ENCODE measurements around the gene PSMB2. TPM values are rescaled to one million over a fixed set of nuclear protein-coding genes. Genes with fewer than 3 reads are reported as not detected.

The PSMB2 gene
- total RNA-seq, 1 donor from 2014 or later = 39.3 TPM

GRCh38 chr1:35565742-35566133, 75.6 kb downstream of the PSMB2 start:
- H3K27me3 ChIP-seq = no peaks in the 10 kb centered on the region
- H3K36me3 ChIP-seq = peaks cover 0 to 10% of the 10 kb centered on the region in 2 donors
- no peak overlapping the region for H3K4me3 ChIP-seq
- intact Hi-C loops (cut with DNase I) = loop anchor here (5.0 to 10.0 kb wide), 2 partner anchors 162 to 361 kb away; no protein-coding TSS in a partner anchor
- DNase-seq (ENCODE audit: extremely low spot score in 2 of 2) = no peak
- no peaks in the 10 kb centered on the region for H3K9me3 ChIP-seq
- TF ChIP-seq POLR2AphosphoS5 (IDR thresholded peaks at IDR 0.05; ENCODE audit: insufficient read depth in 1 of 2, low read depth in 1 of 2) = no peak
- no peak for TF ChIP-seq POLR2A (IDR thresholded peaks at IDR 0.05)
- TF ChIP-seq, protein P1, sequence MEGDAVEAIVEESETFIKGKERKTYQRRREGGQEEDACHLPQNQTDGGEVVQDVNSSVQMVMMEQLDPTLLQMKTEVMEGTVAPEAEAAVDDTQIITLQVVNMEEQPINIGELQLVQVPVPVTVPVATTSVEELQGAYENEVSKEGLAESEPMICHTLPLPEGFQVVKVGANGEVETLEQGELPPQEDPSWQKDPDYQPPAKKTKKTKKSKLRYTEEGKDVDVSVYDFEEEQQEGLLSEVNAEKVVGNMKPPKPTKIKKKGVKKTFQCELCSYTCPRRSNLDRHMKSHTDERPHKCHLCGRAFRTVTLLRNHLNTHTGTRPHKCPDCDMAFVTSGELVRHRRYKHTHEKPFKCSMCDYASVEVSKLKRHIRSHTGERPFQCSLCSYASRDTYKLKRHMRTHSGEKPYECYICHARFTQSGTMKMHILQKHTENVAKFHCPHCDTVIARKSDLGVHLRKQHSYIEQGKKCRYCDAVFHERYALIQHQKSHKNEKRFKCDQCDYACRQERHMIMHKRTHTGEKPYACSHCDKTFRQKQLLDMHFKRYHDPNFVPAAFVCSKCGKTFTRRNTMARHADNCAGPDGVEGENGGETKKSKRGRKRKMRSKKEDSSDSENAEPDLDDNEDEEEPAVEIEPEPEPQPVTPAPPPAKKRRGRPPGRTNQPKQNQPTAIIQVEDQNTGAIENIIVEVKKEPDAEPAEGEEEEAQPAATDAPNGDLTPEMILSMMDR (IDR thresholded peaks at IDR 0.05) = no peak
- no peak overlapping the region for H3K27ac ChIP-seq
- peaks cover 13% of the 10 kb centered on the region for H3K4me1 ChIP-seq

GRCh38 chr1:35564884-35565741, 76.2 kb downstream of the PSMB2 start:
- H3K4me3 ChIP-seq = no peak overlapping the region
- peaks cover 0 to 10% of the 10 kb centered on the region in 2 donors for H3K36me3 ChIP-seq
- no peaks in the 10 kb centered on the region for H3K9me3 ChIP-seq
- TF ChIP-seq POLR2A (IDR thresholded peaks at IDR 0.05) (no peak), POLR2AphosphoS5 (IDR thresholded peaks at IDR 0.05; ENCODE audit: insufficient read depth in 1 of 2, low read depth in 1 of 2) (no peak)
- TF ChIP-seq, protein P1 (IDR thresholded peaks at IDR 0.05) = no peak
- no peak for DNase-seq (ENCODE audit: extremely low spot score in 2 of 2)
- peaks cover 20% of the 10 kb centered on the region for H3K4me1 ChIP-seq
- no peak overlapping the region for H3K27ac ChIP-seq
- H3K27me3 ChIP-seq = no peaks in the 10 kb centered on the region
- intact Hi-C loops (cut with DNase I) = loop anchor here (5.0 to 10.0 kb wide), 3 partner anchors 113 to 360 kb away; no protein-coding TSS in a partner anchor

DNA sequence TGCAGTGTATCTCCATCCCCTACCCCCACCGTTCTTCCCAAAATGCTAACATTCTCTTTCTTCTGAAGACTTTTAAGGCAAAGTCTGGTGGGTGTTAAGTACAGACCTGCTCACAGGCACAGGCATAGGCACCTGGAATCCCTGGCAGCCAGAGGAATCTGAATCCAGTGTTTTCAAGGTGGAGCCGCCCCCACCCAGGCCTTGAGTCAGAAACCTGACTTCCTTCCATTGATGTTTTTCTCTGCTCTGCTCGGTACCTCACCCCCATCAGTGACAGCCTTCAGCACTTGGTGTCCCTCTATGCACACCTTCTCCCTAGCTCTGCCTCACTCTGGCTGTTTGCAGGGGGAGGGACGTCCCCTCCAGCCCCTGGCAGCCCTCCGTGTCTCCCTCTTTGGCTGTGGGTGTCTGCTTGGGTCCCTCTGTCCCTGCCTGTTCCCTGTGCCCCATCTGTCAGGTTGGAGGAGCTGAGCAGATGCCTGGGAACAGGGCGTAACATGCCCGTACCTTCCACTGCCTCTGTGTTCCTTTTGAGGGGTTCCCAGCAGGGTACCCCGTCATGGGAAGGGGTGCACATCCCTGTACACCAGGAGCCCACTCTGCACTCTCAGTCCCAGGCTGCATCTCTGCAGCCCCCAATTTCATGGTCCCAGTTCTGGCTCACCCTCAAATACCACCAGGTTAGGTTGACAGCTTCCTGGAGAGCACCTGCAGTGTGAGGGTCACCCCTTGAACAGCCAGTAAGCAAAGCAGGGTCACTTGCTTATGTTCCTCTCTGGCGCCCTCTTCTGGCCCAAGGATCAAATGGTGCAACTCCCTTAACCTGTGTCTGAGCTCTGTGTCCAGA, 77.1 kb downstream of the PSMB2 start:
- intact Hi-C loops (cut with DNase I) = loop anchor here (5.0 to 10.0 kb wide), 2 partner anchors 112 to 359 kb away; no protein-coding TSS in a partner anchor
- no peak overlapping the region for H3K27ac ChIP-seq
- DNase-seq (ENCODE audit: extremely low spot score in 2 of 2) = no peak
- H3K9me3 ChIP-seq = no peaks in the 10 kb centered on the region
- H3K4me3 ChIP-seq = no peak overlapping the region
- H3K36me3 ChIP-seq = peaks cover 0 to 10% of the 10 kb centered on the region in 2 donors
- TF ChIP-seq POLR2AphosphoS5 (IDR thresholded peaks at IDR 0.05; ENCODE audit: insufficient read depth in 1 of 2, low read depth in 1 of 2) = no peak
- TF ChIP-seq, protein P1 (IDR thresholded peaks at IDR 0.05) = peak; percentile 59 to 78 (median 59)
- peaks cover 26% of the 10 kb centered on the region for H3K4me1 ChIP-seq
- H3K27me3 ChIP-seq = no peaks in the 10 kb centered on the region

DNA sequence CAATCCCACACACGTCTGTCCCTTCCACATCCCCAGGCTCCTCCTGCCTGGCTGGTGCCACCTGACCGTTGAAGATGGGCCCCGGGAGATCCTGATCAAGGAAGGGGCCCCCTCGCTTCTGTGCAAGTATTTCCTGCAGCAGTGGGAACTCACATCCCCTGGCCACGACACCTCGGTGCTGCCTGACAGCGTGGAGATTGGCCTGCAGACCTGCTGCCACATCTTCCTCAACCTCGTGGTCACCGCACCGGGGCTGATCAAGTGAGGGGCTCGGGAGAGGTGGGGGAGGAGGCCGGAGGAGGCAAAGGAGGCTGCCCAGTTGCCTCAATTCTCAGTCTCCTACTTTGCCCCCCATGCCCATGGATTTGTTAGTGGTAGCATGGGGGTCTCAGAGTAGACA, 78.2 kb downstream of the PSMB2 start:
- TF ChIP-seq POLR2AphosphoS5 (IDR thresholded peaks at IDR 0.05; ENCODE audit: insufficient read depth in 1 of 2, low read depth in 1 of 2) = no peak
- no peak for TF ChIP-seq POLR2A (IDR thresholded peaks at IDR 0.05)
- TF ChIP-seq, protein P1 (IDR thresholded peaks at IDR 0.05) = no peak
- H3K4me3 ChIP-seq = no peak overlapping the region
- no peaks in the 10 kb centered on the region for H3K9me3 ChIP-seq
- DNase-seq (ENCODE audit: extremely low spot score in 2 of 2) = no peak
- peaks cover 37% of the 10 kb centered on the region for H3K4me1 ChIP-seq
- peaks cover 0 to 10% of the 10 kb centered on the region in 2 donors for H3K36me3 ChIP-seq
- no peaks in the 10 kb centered on the region for H3K27me3 ChIP-seq
- intact Hi-C loops (cut with DNase I) = loop anchor here (5.0 to 10.0 kb wide), 2 partner anchors 111 to 358 kb away; no protein-coding TSS in a partner anchor
- no peak overlapping the region for H3K27ac ChIP-seq
